ENCODE measurements around the gene BACE2.

DNA sequence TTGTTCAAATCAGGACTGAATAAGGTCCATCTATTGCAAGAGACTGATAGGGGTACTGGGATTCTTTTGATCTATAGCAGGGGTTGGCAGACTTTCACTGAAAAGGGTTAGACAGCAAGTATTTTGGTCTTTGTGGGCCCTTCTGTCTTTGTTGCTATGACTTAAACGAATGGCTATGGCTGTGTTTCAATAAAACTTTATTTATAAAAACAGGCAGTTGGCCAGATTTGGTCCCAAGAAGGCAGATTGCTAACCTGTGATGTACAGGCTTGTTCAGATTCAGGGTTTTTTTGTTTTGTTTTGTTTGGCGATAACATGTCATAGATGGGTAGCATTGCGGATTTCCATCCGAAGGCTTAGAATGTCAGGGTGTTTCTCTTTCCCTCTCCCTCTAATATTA, 3.9 kb upstream of the BACE2 start:
- TF ChIP-seq CTCF (IDR thresholded peaks at IDR 0.05; ENCODE audit: insufficient read depth, low read length): no peak
- TF ChIP-seq, protein P1, sequence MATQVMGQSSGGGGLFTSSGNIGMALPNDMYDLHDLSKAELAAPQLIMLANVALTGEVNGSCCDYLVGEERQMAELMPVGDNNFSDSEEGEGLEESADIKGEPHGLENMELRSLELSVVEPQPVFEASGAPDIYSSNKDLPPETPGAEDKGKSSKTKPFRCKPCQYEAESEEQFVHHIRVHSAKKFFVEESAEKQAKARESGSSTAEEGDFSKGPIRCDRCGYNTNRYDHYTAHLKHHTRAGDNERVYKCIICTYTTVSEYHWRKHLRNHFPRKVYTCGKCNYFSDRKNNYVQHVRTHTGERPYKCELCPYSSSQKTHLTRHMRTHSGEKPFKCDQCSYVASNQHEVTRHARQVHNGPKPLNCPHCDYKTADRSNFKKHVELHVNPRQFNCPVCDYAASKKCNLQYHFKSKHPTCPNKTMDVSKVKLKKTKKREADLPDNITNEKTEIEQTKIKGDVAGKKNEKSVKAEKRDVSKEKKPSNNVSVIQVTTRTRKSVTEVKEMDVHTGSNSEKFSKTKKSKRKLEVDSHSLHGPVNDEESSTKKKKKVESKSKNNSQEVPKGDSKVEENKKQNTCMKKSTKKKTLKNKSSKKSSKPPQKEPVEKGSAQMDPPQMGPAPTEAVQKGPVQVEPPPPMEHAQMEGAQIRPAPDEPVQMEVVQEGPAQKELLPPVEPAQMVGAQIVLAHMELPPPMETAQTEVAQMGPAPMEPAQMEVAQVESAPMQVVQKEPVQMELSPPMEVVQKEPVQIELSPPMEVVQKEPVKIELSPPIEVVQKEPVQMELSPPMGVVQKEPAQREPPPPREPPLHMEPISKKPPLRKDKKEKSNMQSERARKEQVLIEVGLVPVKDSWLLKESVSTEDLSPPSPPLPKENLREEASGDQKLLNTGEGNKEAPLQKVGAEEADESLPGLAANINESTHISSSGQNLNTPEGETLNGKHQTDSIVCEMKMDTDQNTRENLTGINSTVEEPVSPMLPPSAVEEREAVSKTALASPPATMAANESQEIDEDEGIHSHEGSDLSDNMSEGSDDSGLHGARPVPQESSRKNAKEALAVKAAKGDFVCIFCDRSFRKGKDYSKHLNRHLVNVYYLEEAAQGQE (IDR thresholded peaks at IDR 0.05; ENCODE audit: insufficient replicate concordance, low read depth): no peak
- no peak for TF ChIP-seq POLR2AphosphoS5 (IDR thresholded peaks at IDR 0.05; ENCODE audit: low read depth)
